NCI-H2196 treated with DMSO at 0.1 percent for 48 hours (cell line): Measurements from ENCODE around the gene PEX16.

Experiments used
- DNase-seq: peaks from one replicate; lab custom pipeline; 2025; ENCODE audit not compliant: unreplicated experiment; lab: John Stamatoyannopoulos, UW

PEX16 gene

DNA sequence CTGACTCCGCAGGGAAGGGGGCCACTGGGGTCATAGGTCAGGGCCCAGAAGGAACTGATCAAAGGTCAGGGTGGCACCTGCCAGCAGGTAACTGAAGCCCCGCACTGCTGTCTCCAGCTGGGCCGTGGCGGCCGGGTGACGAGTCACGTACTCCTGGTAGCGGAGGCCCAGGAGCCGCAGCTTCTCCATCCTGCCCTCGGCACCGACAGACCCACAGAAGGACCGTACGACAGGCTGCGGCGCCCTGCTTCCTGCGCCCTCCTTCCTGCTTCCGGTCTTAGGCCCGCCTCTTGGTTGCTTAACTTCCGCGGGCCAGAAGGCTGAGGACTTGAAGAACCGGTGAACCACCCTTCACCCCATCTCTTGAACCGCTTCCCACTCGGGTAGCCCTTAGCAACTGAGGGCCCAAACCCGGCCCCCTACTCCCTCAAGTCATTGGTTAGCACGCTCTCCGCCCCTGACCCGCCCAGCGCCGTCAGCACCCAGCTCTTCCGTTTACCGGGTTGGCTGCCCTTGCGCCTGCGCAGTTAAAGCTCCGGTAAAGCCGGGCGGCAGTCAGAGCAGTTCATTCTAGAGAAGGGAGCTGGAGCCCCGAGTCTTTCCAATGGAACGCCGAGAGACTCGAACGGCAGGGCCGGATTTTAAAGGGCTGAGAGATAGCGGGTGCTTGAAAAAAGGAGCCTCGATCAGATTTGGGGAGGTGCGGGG, at the start of gene PEX16:
Gene PEX16, minus strand, starts transcription at position 255 of the 708 bp plus-strand sequence. Its CDS starts 66 bp downstream, at position 189.
- peak; percentile 99 for DNase-seq

DNA sequence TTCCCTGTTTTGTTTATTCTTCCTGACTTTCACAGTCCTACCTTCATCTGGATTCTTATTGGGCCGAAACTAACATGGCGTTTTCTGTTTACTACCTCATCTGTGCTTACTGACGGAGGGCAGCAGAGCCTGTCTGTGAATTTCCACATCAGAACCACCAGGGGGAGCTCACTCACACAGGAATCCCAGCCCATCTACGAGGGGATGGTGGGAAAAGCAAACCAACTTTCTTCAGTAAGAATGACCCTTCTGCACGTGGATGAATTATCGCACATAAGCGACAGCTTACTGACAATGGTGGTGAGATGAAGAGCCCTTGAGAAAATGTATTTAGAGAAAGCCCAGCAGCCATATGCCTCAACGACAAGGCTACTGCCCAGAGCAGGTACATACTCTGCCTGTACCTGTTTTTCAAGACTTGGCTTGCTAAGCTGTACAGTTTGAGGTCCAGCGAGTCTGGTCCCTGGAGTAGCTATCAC, 47.3 kb upstream of the PEX16 start:
- peak; percentile 66 for DNase-seq

DNA sequence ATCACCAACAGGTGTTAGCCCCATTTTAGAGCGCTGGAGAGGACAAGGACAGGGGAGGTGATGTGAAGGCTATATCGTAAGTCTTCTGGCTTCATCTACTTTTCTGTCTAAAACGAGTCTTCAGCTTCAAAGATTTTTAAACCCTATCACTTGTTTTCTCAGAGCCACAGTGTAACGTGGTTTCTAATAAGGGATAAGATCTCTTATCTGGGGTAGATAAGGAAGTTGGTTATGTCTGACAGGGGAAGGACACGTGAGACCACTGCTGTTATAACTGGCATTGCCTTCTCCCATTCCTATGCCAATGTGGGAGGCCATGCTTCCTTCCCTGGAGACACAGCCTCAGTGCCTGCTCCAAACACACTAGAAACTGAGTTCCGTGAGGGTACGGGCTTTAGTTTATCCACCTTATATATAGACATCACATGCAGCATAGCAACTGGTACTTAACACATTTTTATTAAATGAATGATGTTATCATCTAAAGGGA, 44.1 kb upstream of the PEX16 start:
- DNase-seq: no peak

DNA sequence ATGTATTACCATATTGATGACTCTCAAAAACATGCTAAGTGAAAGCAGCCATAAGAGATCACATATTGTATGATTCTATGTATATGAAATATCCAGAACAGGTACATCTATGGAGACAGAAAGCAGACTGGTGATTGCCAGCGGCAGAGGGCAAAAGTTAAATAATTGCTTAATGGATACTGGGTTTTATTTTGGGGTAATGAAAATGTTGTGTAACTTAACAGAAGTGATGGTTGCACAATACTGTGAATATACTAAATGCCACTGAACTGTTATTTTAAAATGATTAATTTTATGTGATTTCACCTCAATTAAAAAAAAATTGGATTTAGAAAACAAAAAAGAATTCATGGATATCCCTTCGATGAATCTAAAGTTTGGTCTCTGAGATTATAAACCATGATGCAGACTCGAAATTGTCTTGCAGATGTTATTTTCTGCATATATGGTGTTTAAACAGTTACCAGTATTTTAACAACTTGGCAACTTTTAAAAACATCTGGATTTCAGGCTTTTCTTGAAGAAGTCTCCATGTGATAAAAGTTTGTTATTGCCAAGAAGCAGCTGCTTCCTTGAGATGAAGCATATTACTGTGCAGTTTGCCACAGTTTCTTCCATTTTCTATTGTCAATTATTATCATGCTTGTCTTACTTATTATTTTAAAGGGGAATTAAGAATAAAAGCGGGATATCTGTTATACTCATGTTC, 42.9 kb upstream of the PEX16 start:
- DNase-seq: no peak

DNA sequence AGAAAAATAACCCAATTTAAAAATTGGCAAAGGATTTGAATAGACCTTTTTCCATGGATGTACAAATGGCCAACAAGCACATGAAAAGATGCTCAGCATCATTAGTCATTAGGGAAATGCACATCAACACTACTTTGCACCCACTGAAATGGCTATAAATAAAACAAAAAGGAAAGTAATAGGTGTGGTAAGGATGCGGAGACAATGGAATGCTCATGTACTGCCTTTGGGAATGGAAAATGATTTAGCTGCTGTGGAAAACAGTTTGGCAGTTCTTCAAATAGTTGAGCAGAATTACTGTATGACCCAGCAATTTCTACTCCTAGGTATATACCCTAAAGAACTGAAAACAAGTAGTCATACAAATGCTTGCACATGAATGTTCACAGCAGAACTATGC, 42.2 kb upstream of the PEX16 start:
- no peak for DNase-seq

DNA sequence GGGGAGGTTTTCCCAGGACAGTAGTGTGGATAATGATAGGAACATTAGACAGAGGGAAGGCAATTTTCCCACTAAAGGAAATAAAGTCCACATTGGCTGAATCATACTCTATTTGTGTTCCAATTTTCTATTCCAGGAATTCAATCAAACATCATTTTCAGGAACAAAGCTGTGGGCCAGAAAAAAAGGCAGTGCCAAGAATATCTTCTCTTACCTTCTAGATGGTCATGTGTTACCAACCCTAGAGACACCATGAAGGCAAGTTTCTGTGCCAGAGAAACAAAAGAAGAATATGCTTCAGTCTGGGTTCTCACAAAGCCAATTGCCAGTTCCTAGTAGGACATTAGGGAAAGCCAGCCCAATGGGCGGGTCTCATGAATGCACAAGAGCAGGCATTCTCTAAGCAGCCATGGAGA, 32.3 kb upstream of the PEX16 start:
- no peak for DNase-seq

DNA sequence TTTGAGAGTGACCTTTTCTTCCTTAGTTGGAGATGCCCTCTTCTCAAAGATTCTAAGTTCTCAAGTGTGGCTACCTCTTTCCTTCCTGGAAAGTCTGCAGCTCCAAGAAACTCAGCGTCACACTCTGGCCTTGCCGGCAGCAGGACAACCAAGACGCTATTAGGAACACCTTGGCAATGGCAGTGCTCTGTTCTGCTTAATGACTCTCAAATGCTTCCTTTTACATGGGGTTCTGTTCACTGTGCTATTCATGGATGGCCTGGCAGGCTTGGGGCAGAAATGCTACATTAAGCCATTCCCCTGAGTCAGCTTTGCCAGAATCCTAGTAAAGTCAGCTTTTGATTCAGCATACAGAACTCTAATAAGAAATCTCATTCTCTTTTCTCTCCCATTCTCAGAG, 30.7 kb upstream of the PEX16 start:
- DNase-seq: no peak

DNA sequence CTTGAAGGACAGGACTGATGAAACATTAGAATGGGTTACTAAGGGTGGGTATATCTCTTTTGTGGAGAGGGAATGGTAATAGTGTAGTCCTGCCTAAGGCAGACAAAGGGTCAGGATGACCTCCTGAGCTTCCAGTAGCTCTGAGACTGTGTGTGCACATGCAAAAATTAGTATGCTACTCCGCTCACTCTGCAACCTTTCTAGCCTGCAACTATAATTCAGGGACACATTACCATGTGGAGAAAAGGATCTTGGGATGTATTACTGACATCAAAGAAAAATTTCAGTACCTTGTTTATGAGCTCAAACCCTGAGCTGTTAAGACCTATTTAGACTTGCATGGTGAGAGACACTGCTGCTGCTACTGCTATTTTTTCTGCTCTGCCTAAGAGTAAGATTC, 30.2 kb upstream of the PEX16 start:
- no peak for DNase-seq

DNA sequence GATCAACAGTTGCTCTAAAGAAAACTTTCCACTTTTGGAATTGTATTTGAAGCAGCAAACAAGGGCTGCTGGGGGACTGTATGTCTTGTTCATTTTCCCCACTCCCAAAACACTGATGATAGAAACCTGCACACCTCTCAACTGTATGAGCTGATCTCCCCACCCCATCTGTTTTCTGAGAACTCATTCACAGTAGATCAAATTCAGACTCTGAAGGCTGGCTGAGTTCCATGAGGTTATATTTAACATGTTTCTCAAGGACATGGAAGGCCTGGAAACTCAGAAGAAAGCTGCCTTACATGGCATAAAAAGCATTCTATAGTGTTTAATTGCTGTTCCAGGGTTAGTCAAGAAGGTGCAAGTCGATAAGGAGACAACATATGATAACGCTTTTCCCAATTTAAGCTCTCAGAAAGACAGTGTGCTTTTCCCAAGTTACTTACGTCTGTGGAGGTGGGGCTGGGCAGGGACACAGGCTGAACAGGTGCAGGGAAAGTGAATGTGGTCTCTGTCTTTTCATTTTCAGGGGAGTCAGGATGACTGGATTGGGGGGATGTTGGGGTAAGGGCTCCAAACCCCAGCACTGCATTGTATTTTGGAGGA, 27.8 kb upstream of the PEX16 start:
- DNase-seq: no peak

DNA sequence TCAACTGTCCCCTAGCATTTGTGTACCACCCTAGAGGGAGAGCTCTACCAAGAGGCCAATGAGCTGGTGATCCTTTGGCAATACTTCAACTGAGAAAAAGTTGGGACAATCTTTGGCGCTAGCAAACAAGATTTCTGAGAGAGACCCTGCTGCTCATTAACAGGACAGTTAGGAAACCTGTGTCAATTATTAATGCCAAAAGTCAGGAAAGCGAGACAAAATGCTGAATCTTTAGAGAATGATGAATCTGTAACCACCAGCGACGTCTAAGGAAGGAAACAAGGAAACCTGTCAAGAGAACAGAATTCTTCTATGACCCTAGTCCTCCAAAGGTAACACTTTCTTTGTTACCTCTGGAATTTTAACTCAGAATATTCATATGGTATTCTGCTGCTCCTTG, 24.7 kb upstream of the PEX16 start:
- no peak for DNase-seq

DNA sequence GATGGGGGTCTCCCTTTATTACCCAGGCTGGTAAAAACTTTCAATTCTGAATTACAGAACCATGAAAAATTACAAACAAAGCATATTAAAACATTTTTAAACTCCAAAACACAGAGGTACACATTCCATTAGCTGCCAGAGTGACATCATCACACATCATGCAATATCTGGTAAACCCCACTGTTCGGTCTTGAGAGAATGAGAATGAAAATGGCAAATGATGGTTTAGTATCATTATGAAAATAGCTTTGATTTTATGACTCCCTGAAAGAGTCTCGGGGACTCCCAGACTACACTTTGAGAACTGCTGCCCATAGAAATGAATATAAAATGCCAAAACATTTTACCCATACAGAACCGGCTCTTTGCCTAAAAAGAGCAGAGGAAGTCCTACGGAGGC, 23.6 kb upstream of the PEX16 start:
- DNase-seq: no peak

DNA sequence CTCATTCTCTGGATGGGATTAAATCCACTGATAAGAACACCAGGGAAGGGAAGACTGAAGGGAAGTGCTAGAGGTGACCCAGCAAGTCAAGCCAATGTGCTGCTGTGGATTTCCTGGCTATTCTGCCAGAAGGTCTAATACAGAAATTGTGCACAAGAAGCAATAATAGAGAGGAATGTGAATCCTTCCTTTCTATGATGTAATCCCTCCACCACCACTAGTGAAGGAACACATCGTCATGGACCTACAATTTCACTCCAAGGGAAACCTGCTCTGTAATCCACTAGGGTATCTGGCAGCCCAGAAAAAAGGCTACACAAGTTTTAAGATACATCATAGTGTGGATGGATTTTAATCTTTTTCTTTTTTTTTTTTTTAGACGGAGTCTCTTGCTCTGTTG, 22.2 kb upstream of the PEX16 start:
- no peak for DNase-seq

DNA sequence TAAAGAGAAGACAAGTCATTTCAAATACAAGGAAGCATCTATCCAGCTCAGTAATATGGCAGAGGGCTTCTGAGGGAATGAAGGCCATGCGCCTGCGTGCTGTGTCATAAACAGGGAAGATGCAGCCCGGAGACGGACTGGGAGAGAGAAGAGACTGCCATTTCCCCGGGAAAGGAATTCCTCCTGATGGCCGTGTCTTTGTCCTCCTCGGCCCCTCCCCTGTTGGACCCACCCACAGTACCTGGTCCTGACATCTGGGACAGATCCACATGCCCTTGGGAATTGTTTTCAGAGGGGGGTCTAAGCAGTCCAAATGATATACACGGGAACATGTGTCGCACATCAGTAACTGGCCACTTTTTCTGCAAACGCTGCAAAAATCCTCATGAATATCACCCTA, 20.2 kb upstream of the PEX16 start:
- no peak for DNase-seq

DNA sequence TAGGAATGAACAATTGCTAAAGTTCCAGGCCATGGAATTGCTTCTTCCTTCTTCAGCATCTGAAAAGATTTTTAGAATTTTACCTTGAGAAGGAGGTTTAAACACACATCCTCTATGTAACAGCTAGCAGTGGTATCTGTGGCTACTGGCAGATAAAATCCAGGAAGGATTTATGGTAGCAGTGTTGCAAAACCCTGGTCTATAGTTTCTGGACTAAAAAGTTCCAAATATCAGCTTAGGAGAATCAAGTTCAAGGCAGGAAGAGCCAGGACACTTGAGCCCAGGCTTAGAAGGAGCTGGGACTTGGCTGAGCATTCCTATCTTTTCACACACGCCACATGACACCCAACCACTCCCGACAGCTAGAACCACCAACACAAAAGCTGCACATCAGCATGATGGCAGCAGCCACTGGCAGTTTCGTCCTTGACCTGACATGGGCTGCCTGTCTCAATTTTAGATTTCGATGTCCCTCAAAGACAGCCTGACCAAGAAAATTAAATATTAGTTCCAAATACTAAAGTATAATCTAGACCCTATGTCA, 18.9 kb upstream of the PEX16 start:
- no peak for DNase-seq

DNA sequence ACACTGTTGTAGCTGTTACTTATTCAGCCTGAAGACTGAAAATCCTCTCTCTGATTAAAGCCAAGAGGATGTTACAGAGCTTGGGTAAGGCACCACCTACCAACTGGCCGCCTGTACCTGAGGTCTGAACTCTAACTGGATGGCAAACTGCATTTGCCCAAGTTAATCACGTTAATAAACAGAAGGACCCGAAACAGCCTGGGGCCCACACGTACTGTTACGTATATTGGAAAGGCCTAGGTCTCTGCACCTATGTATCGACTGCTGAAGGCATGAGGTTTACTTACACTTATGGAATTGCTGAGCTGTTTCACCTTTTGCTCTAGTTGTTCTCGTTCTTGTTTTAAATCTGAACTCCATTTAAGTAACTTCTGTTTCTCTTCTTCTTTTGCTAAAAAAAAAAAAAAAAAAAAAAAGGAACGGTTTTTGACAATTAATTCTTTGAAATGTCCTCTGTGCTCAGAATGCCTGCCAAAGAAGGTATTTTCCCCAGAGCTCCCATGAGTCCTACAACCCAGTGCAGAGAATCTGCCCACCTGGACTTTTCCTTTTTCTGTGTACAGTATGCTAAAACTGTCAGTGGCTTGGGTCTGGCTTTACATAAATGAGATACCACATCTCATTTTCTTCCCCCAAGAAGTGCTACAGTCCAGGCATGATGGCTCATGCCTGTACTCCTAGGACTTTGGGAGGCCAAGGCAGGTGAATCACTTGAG, 17.8 kb upstream of the PEX16 start:
- no peak for DNase-seq

DNA sequence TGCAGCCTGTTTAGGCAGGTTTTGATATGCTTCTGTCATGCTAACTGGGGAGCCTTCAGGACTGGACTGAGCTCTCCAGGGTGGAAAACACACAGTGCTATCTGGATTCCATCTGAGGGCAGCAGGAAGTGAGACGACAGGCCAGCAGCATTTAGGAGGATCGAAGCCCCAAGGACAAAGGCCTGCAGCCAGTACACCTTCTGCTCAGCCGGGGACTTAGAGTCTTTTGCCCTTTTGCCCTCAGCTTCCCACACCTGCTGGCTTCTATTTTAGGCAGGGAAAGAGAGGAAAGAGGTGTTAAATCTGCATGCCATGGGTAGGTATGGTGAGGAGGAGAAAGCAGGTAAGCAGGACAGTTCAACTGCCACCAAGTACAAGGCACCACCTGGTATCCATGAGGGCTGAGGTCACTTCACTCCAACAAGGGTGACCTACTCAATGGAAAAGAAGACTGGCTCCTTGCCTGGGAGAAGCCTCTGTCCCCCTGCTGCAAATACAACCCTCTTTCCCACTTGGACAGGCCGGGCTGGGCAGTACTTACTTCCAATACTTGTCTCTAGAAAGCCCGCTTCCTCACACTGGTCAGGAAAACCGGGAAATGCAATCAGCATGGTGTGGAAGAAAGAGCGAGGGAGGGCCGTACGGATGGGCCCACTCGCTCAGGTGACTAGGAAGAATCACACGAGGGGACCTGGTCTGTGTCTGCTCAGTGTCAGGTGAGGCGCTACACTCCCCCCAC, 17.1 kb upstream of the PEX16 start:
- no peak for DNase-seq

DNA sequence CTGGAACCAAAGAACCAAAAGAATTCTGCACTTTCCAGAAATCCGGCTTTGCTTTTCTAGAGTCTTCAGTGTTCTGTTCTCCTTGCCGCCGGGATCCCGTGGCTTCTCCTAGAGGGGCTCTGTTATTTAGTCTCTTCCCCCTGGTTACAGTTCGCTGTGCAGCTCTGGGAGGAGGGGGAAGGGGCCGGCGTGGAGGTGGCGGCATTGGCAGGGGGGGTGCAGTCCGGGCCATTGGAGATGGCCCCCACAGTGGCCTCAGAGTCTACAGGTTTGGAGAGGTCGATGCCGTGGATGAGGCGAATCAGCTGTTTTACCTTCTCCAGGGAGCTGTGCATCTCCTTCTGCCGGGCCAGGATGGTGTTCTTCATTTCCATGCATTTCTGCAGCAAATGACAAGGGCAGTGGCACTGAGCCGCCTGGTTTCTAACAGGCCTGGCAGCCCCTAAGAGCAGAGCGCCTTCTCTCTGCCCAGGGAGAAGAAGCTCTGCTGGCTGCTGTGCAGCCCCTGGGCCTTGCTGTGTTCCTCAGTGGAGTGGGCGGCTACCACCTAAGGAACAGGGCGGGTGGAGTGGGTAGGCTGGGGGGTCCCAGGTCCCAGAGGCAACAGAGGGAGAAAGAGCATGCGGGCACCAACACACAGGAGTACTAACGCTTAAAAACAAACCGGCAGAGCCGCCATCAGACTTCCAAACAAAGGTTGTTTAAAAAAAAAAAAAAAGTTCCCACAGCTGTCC, 16.3 kb upstream of the PEX16 start:
- DNase-seq: no peak

DNA sequence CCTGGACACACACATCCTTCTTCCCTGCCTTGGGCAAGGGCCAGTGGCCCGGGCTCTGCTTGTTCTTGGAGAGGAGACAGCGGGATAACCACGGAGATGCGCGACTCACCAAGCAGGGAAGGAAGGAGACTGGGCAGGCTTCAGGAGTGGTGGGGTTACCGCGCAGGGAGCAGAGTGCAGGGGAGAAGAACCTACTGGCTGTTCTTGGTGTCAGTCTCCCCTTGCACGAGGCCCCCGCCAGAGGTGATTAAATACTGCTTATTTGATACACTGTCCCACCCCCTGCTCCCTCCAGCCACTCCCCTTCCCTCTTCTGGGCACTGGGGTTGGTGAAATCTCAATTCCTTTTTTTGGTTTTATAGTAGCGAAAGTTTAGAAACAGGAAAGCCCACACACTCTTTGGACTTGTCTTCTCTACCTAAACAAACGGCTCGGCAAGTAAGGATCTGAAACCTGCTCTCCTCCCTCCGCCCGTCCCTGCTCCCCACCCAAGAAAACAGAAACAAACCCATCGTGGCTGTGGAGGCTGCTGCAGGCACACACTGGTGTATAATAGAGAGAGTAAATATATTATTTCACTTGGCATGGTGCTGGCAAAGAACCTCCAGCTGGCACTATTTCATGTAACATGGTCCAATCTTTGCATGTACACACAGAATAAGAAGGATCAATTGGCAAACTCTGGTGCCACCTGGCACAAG, 15.6 kb upstream of the PEX16 start:
- DNase-seq: no peak

DNA sequence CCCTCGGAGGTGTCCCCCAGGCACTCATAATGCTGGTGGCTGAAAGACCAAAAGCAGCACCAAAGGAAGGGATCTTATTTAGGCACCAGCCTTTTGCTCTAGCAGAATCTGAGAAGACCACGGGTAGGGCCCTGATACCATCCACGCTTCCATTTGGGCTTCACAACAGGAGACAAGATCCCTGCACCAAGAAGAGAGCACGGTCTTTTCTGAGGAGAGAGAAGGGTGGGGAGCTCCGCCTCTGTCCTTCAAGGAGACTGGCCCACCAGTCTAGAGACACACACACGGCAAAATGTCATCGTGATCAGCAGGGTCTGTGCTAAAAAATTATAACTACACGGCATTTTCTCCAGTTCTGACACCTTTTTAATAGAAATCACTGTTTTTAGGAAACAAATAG, 14.5 kb upstream of the PEX16 start:
- DNase-seq: no peak
